Chondrocyte (in vitro differentiated cells): Measurements from ENCODE around the gene HLCS. TPM values are rescaled to one million over a fixed set of nuclear protein-coding genes. Genes with fewer than 3 reads are reported as not detected.

Source experiments
- DNase-seq: peaks from one replicate; pipeline ENCODE4 v3.0.0; 2021; ENCODE audit warnings: mixed read lengths, low spot score
- H3K27ac Mint-ChIP-seq: one replicate; pipeline ENCODE4 v1.8.0; 2021; ENCODE audit warnings: mild to moderate bottlenecking, moderate library complexity, mixed read lengths; ENCODE audit not compliant: unreplicated experiment
- H3K27me3 Mint-ChIP-seq: 2 replicates; pipeline ENCODE4 v1.8.0; 2021; ENCODE audit warnings: low read depth, mixed read lengths
- H3K36me3 Mint-ChIP-seq: 2 replicates; pipeline ENCODE4 v1.8.0; 2021; ENCODE audit warnings: low read depth, mixed read lengths
- H3K4me1 Mint-ChIP-seq: 2 replicates; pipeline ENCODE4 v1.8.0; 2021; ENCODE audit warnings: low read depth, mild to moderate bottlenecking, mixed read lengths
- H3K4me3 Mint-ChIP-seq: one replicate; pipeline ENCODE4 v1.8.0; 2021; ENCODE audit warnings: mild to moderate bottlenecking, moderate library complexity, mixed read lengths; ENCODE audit not compliant: unreplicated experiment
- H3K9me3 Mint-ChIP-seq: 2 replicates; pipeline ENCODE4 v1.8.0; 2021; ENCODE audit warnings: low read depth, mixed read lengths
- CTCF ChIP-seq: fragments of 200-600 bp; sonication (generic); IDR thresholded peaks from 2 replicates; pipeline ENCODE4 v1.5.0; 2021; ENCODE audit warnings: antibody characterized with exemption, mild to moderate bottlenecking, moderate library complexity
- total RNA-seq: library from RNA; stranded (reverse); gene quantifications from 3 replicates; pipeline ENCODE4 v1.2.1, GENCODE V29; 2021

Gene HLCS
- total RNA-seq, 1 donor from 2014 or later, result 30.4 TPM

GRCh38 chr21:36733857-36734256 lies 232.6 kb downstream of the HLCS start:
- Mint-ChIP-seq H3K36me3 (no peaks in the 10 kb centered on the region), H3K4me3 (no peak overlapping the region), H3K9me3 (no peaks in the 10 kb centered on the region), H3K4me1 (peaks cover 9% of the 10 kb centered on the region), H3K27me3 (peaks cover 16% of the 10 kb centered on the region), H3K27ac (no peak overlapping the region)
- no peak for TF ChIP-seq CTCF
- no peak for DNase-seq

DNA sequence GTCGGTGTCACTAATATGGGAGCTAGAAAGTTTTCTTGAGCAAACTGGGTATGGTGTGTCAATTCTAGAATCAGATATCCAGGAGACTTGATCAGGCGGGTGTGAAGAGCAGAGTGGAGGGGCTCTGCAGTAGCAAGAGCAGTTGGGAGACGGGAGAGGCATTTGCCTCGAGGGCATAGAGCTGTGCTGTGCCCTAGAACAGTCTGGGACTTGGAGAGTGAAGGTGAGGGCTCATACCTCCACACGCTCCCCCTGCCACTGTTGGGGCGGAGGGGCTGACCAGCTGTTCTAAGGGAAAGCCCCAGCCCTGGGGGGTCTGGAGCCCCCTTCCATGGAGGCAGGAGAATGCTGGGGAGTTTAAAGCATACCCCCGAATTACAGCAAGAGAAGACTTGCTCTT lies 233.7 kb downstream of the HLCS start:
- TF ChIP-seq CTCF, result no peak

GRCh38 chr21:36732217-36732616 lies 234.3 kb downstream of the HLCS start:
- no peaks in the 10 kb centered on the region for H3K9me3 Mint-ChIP-seq
- H3K27ac Mint-ChIP-seq, result no peak overlapping the region
- peaks cover 16% of the 10 kb centered on the region for H3K27me3 Mint-ChIP-seq
- H3K4me3 Mint-ChIP-seq, result no peak overlapping the region
- H3K36me3 Mint-ChIP-seq, result no peaks in the 10 kb centered on the region
- no peak for TF ChIP-seq CTCF
- no peak for DNase-seq
- peaks cover 9% of the 10 kb centered on the region for H3K4me1 Mint-ChIP-seq

More for the DNA sequence above, 233.7 kb downstream of the HLCS start:
- no peak for DNase-seq
- peaks cover 9% of the 10 kb centered on the region for H3K4me1 Mint-ChIP-seq
- H3K27ac Mint-ChIP-seq, result no peak overlapping the region
- H3K4me3 Mint-ChIP-seq, result no peak overlapping the region
- no peaks in the 10 kb centered on the region for H3K36me3 Mint-ChIP-seq
- H3K27me3 Mint-ChIP-seq, result peaks cover 16% of the 10 kb centered on the region
- no peaks in the 10 kb centered on the region for H3K9me3 Mint-ChIP-seq

DNA sequence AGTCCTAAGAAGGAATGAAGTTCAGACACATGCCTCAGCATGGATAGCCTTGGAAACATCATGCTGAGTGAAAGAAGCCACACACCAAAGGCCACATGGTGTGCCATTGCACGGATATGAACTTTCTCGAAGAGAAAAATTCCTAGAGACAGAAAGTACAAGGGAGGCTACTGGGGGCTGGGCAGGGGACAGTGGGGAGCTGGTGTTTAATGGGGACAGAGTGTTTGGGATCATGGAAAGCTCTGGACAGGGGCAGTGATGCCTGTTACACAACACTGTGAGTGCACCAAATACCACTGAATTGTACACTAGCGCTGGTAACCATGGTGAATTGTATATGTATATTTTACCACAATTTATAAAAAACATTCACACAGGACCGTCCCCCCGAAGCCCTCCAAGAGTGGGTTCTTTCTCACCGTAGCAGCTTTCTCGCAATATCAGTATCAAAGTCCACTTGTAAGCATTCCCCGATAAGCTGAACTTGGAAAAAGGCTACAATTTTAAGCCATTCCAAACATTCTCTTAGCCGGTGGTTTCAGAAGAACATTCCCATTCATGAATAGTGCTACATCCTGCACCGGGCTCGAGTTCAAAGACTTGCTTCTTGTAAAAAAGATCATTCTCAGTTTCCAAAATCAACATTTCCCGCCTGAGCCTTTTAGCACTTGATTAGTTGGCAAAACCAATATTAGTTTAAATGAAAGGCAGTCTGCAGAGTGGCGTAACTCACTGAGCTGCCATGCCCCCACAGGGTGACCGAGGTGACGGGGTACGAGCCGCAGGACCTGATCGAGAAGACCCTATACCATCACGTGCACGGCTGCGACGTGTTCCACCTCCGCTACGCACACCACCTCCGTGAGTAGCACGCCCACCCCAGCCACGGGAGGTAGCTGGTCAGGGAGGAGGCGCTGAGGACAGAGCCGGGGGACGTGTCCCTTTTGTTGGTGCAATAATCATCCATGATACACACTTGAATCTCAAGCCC lies 235.9 kb downstream of the HLCS start:
- Mint-ChIP-seq H3K27me3 (peaks cover 14% of the 10 kb centered on the region), H3K4me1 (peaks cover 9% of the 10 kb centered on the region), H3K4me3 (no peak overlapping the region), H3K36me3 (no peaks in the 10 kb centered on the region), H3K27ac (no peak overlapping the region), H3K9me3 (no peaks in the 10 kb centered on the region)
- TF ChIP-seq CTCF, result no peak
- no peak for DNase-seq

- no peak overlapping the region for H3K27ac Mint-ChIP-seq
- H3K27me3 Mint-ChIP-seq, result peaks cover 14% of the 10 kb centered on the region
- DNase-seq, result no peak
- H3K9me3 Mint-ChIP-seq, result no peaks in the 10 kb centered on the region
- peaks cover 9% of the 10 kb centered on the region for H3K4me1 Mint-ChIP-seq
- H3K36me3 Mint-ChIP-seq, result no peaks in the 10 kb centered on the region
- no peak for TF ChIP-seq CTCF
- H3K4me3 Mint-ChIP-seq, result no peak overlapping the region
Measured at GRCh38 chr21:36729310-36729970, 237.0 kb downstream of the HLCS start.
